Measurements from ENCODE around the gene ARAP3.
A peak's percentile ranks its signal among the peaks of the same experiment; 100 is the strongest.

ARAP3 gene

GRCh38 chr5:141697586-141697985, 15.6 kb upstream of the ARAP3 start:
- no peak for DNase-seq (ENCODE audit: low read depth, low spot score)

DNA sequence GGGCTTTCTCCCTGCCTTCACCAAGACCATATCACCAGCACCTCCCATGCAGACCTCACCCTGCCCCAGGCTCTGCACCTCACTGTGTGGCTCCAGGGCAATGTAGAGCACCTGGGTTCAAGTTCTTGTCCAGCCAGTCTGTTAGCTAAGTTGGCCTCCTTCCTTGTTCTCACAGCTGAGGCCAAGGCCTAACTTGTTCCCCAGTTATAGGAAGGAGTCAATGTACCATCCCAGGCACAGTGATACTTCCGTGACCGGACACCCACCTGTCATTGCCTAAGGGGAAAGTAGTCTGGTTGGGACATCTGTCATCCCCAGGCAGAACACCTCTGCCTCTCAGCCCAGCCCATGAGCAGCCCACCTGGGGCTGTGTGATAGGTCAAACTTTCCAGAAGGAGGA, 14.4 kb upstream of the ARAP3 start:
- no peak for DNase-seq (ENCODE audit: low read depth, low spot score)

DNA sequence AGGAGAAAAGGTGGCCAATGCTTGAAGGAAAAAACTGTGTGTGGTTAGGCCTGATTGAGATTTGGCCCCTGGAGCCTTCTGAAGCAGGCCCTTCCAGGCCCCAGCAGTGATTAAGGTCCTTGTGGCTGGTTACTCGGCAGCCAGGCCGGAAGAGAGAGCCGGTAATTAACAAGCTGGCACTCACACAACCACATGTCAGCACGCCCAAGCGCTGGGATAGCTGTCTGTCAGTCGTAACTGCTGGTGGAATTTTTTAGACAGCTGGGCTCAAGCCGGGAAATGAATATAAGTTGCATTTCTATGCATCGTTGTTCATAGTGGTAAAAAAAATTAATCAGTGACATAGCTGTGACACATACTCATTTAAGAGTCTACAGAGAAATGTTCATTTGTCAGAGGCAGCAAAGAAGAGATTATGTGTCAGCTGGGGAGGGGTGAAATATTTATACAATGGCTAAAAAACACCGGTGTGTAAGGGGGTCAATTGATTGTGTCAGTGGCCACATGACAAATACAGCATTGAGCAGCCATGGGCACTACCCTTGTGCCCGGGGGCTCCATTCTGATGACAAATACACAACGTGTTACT, 13.7 kb upstream of the ARAP3 start:
- DNase-seq (ENCODE audit: low read depth, low spot score), result no peak

DNA sequence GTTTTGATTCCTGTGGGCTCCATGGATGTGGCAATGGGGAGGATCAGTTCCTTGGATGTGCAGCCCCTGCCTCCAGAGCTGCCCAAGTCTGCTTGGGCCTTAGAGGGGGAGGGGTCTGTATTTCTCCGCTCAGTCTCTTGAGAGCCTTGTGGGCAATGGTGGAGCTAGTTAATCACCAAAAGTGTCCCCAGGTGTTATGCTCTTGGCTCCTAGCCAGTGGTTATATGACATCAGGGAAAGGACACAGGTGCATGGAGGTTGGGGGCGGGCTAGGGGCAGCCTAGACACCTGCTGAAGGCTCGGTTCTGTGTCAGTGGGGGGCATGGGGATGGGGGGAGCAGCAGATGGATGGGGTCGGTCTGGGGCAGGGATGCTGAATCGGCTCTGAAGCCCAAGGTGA, 12.4 kb upstream of the ARAP3 start:
- no peak for DNase-seq (ENCODE audit: low read depth, low spot score)

DNA sequence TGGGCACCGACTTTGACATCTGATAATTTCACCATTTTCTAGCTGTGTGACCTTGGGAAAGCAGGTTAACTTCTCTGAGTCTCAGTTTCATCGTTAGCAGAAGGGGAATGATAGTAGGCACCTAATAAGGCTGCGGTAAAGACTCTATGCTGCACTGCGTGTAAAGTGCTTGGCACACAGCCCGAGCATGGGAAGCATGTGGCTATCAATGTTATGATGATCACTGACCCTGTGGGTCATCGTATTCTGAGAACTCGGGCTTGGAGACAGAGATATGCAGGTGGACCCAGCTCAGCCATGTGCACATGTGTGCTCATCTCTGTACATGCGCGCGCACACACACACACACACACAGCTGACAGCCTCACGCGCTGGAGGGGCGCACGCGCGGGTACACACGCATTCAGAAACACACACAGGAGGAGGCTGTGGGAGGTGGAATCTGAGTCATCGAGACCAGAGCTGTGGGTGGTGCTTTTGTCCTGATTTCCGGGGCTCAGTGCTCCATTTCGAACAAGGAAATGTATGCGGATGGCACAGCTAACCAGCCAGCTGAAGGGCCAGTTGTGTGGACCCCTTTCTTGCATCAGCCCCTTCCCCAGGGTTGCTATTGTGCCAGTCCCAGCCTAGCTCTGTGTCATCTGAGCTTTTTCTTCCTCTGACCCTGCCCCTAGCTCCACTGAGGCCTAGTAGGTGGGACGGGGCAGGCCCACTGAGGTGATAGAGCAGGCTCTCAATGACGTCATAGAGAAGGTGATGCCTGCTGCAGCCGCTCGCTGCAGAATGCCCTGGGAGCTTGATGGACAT, 11.1 kb upstream of the ARAP3 start:
- no peak for DNase-seq (ENCODE audit: low read depth, low spot score)

- DNase-seq (ENCODE audit: low read depth, low spot score), result no peak
Measured at GRCh38 chr5:141692533-141692888, 10.5 kb upstream of the ARAP3 start.

DNA sequence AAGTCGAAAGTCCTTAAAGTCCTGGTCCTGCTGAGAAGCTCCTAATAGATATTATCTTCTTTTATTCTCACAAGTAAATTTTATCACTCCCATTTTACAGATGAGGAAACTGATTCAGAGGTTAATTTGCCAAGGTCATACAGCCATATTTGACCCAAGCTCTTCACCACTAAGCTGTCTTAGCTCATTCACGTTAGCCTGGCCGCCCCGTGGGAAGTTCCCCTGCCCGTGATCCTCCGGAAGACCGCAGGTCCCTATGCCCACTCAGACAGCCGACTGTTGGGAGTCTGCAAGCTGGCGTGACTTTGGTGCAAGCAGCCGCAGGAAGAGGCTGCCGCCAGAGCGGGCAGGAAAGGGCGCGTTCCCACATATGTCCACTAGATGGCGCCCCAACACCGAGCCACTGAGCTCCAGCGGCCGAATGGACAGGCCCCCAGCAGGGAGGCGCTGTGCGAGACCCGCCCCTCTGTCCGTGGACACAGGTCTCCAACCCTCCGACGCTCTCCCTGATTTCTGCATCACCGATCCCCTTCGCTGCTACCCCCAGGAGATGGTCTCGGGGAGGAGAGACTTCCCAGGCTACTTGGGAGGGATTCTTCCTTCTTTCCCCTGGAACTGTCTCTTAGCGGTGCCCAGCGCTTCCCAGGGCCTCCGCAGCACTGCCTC, 10.0 kb upstream of the ARAP3 start:
- DNase-seq (ENCODE audit: low read depth, low spot score), result peak; percentile 42

DNA sequence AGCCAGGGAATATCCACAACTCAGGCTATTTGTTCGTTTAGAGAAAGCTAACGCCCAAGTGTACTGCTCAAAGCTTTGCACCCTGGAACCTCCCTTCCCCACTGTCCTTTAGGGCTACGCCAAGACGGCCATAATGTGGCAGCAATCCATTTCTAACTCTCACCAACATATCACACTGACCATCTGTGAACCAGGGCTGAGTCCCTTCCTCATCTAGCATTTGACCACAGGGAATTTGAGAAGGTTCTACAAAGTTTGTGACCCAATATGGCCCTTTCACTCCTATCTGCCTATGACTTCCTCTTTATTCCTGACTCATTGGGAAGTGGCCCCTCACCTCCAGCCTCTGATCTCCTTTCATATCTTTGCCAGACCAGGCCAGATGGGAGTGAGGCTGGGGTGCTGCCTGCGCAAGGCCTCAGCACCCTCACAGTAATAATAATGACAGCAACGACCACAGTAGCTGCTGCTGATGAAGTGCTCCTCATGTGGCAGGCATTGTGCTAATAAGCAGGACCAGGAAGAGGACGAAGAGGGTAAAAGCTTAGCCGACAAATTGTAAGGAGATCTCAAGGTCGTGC, 9.3 kb upstream of the ARAP3 start:
- DNase-seq (ENCODE audit: low read depth, low spot score), result no peak

GRCh38 chr5:141686648-141687416, 4.8 kb upstream of the ARAP3 start:
- DNase-seq (ENCODE audit: low read depth, low spot score), result no peak

DNA sequence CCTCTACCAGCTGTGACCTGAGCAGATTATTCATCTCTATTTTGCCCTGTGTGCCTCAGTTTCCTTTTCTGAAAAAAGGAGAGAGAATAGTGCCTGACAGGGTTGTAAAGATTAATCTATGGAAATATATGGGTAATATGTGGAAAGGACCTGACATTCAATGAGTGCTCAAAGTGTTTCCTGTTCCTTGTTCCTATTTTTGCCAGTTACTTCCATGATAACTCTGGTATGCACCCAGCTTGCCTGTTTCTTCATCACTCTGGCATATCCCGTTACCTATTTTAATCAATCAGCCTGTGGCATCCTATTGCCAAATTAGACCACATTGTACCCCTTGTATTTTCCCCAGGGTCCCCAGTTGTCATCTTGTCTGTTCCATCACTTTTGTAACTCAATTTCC, 3.6 kb upstream of the ARAP3 start:
- DNase-seq (ENCODE audit: low read depth, low spot score), result no peak

DNA sequence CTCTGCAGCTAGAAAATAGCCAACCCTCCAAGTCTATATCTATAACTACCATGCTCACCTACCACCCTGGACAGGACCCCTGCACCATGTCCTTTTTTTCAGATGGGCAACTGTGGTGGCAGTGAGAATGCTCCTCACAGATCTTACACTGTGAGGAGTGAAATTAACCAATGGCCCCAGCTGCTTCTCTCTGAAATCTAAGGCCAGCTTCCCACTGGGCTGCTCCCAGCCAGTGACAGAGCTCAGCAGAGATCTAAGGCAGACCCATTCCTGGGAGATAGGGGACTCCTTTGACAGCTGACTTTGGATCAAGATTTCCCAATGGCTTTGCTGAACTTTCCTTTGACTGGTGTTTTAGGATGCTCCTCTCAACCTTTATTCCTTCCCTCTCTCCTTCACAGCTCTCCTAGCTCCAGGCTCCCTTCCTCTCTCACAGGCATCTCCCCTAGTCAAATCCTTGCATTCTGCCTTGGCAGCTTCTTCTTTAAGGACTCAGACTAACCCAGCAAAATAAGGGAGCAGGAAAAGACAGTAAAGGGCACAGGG, 1.6 kb upstream of the ARAP3 start:
- DNase-seq (ENCODE audit: low read depth, low spot score), result no peak

DNA sequence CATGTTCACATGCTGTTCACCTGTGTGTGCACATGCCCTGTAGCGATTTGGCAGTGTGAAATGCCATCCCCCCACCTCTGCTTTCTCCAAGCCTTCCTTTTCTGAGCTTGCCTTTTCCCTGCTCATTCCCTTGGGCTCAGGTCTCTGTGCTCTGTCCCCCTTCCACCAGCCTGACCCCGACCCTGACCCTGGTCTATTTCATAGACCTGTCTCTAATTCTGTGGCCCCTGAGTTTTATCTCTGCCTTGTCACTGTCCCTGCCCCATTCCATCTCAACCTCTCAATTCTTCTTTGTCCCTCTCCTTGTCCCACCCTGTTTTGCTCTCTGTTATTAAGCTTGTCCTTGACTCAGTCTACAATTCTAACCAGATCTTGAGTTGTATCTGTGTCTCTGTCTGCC, 735 bp downstream of the ARAP3 start:
- DNase-seq (ENCODE audit: low read depth, low spot score), result no peak

GRCh38 chr5:141680751-141681201, 1.3 kb downstream of the ARAP3 start:
- no peak for DNase-seq (ENCODE audit: low read depth, low spot score)

DNA sequence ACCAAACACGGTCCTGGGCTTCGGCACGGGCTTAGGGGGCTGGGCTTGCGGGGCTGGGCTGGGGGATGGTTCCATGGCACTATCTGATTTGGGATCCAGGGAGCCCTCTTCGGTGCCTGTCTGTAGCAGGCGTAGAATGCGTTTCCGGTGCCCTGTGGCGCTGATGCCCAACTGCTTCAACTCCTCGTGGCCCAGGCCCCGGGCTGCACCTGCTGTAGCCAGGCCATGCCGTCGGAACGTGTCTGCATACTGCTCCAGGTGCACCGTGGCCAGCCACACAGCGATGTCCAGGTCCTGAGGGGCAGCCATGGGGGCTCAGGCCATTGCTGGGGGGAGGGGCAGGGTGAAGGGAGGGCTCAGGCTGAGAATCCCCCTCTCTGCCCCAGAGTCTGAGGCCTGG, 1.9 kb downstream of the ARAP3 start:
- no peak for DNase-seq (ENCODE audit: low read depth, low spot score)

DNA sequence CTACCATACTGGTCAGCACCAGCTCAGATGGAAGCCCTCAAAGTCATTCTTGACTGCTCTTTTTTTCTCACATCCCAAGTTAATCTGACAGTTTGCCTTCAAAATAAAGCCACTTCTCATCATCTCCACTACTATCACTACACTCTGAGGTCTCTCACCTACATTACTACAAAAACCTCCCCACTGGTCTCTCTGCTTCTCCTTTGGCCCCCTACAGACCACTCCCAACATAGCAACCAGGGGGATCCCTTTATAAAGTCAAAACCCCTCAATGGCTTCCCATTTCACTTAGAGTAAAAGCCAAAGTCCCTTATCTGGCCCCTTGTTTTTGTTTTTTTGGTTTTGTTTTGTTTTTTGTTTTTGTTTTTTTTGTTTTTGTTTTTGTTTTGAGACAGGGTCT, 4.6 kb downstream of the ARAP3 start:
- no peak for DNase-seq (ENCODE audit: low read depth, low spot score)

GRCh38 chr5:141675672-141676071, 6.4 kb downstream of the ARAP3 start:
- no peak for DNase-seq (ENCODE audit: low read depth, low spot score)

DNA sequence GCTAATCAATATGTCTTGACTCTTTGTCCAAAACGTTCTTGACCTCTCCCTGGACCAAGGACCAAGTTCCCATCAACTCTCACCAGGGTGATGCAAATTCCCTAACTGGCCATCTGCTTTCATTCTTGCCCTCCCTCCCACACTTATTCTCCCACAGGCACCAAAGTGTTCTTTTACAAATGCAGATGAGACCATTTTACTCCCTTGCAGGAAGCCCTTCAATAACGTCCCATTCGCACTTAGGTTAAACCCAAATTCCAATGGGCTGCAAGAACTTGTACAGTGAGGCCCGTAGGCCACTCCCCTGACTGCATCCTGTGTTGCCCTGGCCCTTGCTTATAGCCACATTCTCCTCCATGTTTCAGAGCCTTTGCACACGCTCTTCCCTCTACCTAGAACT, 7.3 kb downstream of the ARAP3 start:
- DNase-seq (ENCODE audit: low read depth, low spot score), result no peak

DNA sequence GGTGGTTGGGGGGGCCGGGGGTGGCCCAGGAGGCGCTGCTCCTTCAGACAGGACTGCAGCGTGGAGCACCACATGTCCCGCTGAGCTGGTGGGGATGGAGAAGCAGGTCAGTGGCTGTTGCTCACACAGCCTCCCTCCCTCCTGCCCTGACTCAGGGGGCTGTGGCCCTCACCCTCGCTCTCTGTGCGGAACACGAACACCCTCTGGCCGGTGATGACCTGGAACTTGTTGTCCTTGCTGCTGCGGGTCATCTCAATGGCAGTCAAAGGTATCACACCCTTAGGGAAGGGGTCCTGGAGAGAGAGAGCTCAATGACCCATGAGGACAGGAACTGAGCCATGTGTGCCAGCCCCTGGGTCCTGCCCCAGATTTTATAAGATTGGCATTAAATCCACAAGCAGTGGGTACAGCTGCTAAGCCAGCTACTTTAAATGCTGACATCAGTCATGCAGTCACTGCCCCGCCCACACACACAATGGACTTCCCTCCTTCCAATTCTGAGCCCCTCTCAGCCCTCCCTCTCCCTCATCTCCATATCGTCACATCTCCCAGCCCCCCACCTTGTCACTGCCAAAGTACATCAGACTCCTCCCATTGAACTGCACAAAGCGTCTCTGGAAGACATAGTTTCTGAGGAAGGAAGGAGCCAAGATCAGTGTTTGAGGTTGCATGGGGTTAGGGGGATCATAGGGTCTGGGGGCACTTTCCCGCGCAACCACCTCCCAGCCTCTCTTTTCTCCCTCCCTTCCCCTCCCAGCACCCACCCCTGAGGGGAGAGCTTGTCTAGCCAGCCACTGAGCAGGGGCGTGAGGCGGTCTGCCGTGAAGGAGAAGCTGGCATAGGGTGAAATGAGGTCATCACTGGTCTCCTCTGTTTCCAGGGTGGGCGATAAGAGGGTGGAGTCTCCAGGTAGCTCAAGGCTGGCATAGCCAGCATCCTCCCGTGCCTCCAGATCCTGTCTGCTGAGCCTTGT, 8.9 kb downstream of the ARAP3 start:
- no peak for DNase-seq (ENCODE audit: low read depth, low spot score)

GRCh38 chr5:141672071-141672840, 9.8 kb downstream of the ARAP3 start:
- no peak for DNase-seq (ENCODE audit: low read depth, low spot score)

GRCh38 chr5:141669520-141669919, 12.5 kb downstream of the ARAP3 start:
- no peak for DNase-seq (ENCODE audit: low read depth, low spot score)

Data from brain pericyte (primary cell).